Measurements from ENCODE around the gene KLHDC3. TPM values are rescaled to one million over a fixed set of nuclear protein-coding genes. Genes with fewer than 3 reads are reported as not detected.

The KLHDC3 gene
- total and polyA plus RNA-seq, 2 of the 8 experiments (the other 6 are each of a cell fraction or from before 2014, with no cell fraction given): 181 to 203 TPM

- TF ChIP-seq HDAC2 (IDR thresholded peaks at IDR 0.05; ENCODE audit: borderline replicate concordance in 1 of 2, low read depth in 2 of 2, low read length in 2 of 2) (no peak), NANOG (IDR thresholded peaks at IDR 0.05; ENCODE audit: insufficient read depth, low read depth, low read length, poor library complexity, severe bottlenecking) (no peak), CTCF (IDR thresholded peaks at IDR 0.05; ENCODE audit: control extremely low read depth in 1 of 3, insufficient read depth in 1 of 3, low read depth in 1 of 3, low read length in 3 of 3) (no peak), YY1 (IDR thresholded peaks at IDR 0.05; ENCODE audit: low read depth, low read length) (no peak), HDAC6 (IDR thresholded peaks at IDR 0.05; ENCODE audit: low read depth, low read length) (no peak), SP2 (IDR thresholded peaks at IDR 0.05; ENCODE audit: low read length) (no peak), SUZ12 (IDR thresholded peaks at IDR 0.05; ENCODE audit: low read length) (no peak), CBX5 (IDR thresholded peaks at IDR 0.05; ENCODE audit: low read depth, low read length) (no peak), CBX8 (IDR thresholded peaks at IDR 0.05; ENCODE audit: borderline replicate concordance, low read depth, low read length) (no peak)
- ChIA-PET POLR2A (ENCODE audit: partially characterized antibody) (interaction anchor here (0.6 to 27.9 kb wide), 6 partner anchors 11 to 97 kb away, joined by 3 to 584 read pairs (median 8); partner anchors contain the start of genes CNPY3, CUL7, KLC4 and KLHDC3), CTCF (ENCODE audit: partially characterized antibody) (interaction anchor here (0.6 to 2.0 kb wide), 3 partner anchors 117 to 422 kb away, joined by 4 to 6 read pairs (median 4); no protein-coding TSS in a partner anchor)
- no peak overlapping the region for H3K14ac ChIP-seq (ENCODE audit: insufficient read length)
- no peak overlapping the region for H2AFZ ChIP-seq (ENCODE audit: low read length)
- no peak overlapping the region for H3K18ac ChIP-seq (ENCODE audit: extremely low read depth, low read length)
- H3K4ac ChIP-seq (replicated peaks; ENCODE audit: insufficient read length, low read depth, low read length): no peak overlapping the region
- H3K9me3 ChIP-seq (ENCODE audit: insufficient read depth in 2 of 2, low read depth in 1 of 2, low read length in 1 of 2): no peaks in the 10 kb centered on the region
- H3K9ac ChIP-seq (replicated peaks in 1 of 4; ENCODE audit: extremely low read depth in 1 of 4, low read depth in 3 of 4, low read length in 3 of 4): no peak overlapping the region
- H3K4me3 ChIP-seq (ENCODE audit: extremely low read depth in 1 of 4, insufficient read depth in 2 of 4, low read depth in 3 of 4, low read length in 4 of 4): no peak overlapping the region
- H3K27me3 ChIP-seq (replicated peaks in 1 of 4; ENCODE audit: control insufficient read depth in 3 of 4, extremely low read depth in 1 of 4, insufficient read depth in 3 of 4, low read length in 3 of 4): no peaks in the 10 kb centered on the region
- WGBS, 2 experiments (ENCODE audit: extremely low coverage in 1 of 2, insufficient coverage in 1 of 2, insufficient read length in 1 of 2, insufficient replicate concordance in 2 of 2, low coverage in 1 of 2, low lambda C conversion rate in 2 of 2, missing lambda C conversion rate in 1 of 2): 91% methylated on average over 5 of the region's 5 CpGs; no CpG with 5 or more reads in 1 of the 2 experiments
- H3K23ac ChIP-seq (ENCODE audit: insufficient read length): no peak overlapping the region
- H2BK5ac ChIP-seq (ENCODE audit: low read depth, low read length): no peak overlapping the region
- H3K36me3 ChIP-seq (ENCODE audit: control insufficient read depth in 2 of 4, insufficient read depth in 4 of 4, low read length in 3 of 4): peaks cover 40 to 69% (median 56%) of the 10 kb centered on the region in 4 experiments
- peaks cover 0 to 28% of the 10 kb centered on the region in 2 experiments; a peak in 3 of 4 replicates for H3K79me2 ChIP-seq (ENCODE audit: control insufficient read depth in 1 of 2, insufficient read depth in 2 of 2, low read length in 2 of 2)
- FAIRE-seq (no peak), DNase-seq (ENCODE audit: low read depth in 1 of 2, low spot score in 2 of 2) (no peak)
- H3K27ac ChIP-seq (ENCODE audit: low read depth, low read length): no peak overlapping the region
- H2BK120ac ChIP-seq (replicated peaks; ENCODE audit: low read depth, low read length): no peak overlapping the region
- no peak overlapping the region for H2BK20ac ChIP-seq (ENCODE audit: low read length)
- H3K23me2 ChIP-seq (ENCODE audit: low read depth, low read length): peaks cover 2% of the 10 kb centered on the region
- no peak overlapping the region for H4K8ac ChIP-seq (ENCODE audit: extremely low read depth, insufficient read depth, low read length)
- H3K4me2 ChIP-seq (ENCODE audit: insufficient read depth in 1 of 2, low read depth in 2 of 2, low read length in 2 of 2): no peak overlapping the region
- no peak overlapping the region for H2BK12ac ChIP-seq (ENCODE audit: low read depth, low read length)
- no peak overlapping the region for H2AK5ac ChIP-seq (ENCODE audit: low read depth, low read length)
- H4K5ac ChIP-seq (ENCODE audit: insufficient read length, low read depth, low read length): no peak overlapping the region
- no peaks in the 10 kb centered on the region for H3K4me1 ChIP-seq (replicated peaks in 1 of 4; ENCODE audit: control insufficient read depth in 3 of 4, insufficient read depth in 4 of 4, low read length in 3 of 4)
- H3K79me1 ChIP-seq (ENCODE audit: low read depth, low read length): peaks cover 9% of the 10 kb centered on the region; the same call in 1 of the 2 replicates
- H2BK15ac ChIP-seq (ENCODE audit: low read length): no peak overlapping the region
- no peak overlapping the region for H4K91ac ChIP-seq (replicated peaks; ENCODE audit: insufficient read length, low read length)
- H3K56ac ChIP-seq (replicated peaks; ENCODE audit: insufficient read length, low read depth, low read length): no peak overlapping the region
- H4K20me1 ChIP-seq (replicated peaks in 1 of 2; ENCODE audit: control insufficient read depth in 1 of 2, insufficient read depth in 2 of 2, low read length in 2 of 2): peaks cover 0 to 5% of the 10 kb centered on the region in 2 experiments
Measured at GRCh38 chr6:43026365-43026764, 12.3 kb downstream of the KLHDC3 start.

Measured in H1 (cell line).